Measurements from ENCODE around the gene ILDR2.

GRCh38 chr1:166914111-166914510 lies 61.2 kb downstream of the ILDR2 start:
- no peak for TF ChIP-seq POLR2A (IDR thresholded peaks at IDR 0.05)
- TF ChIP-seq CTCF (IDR thresholded peaks at IDR 0.05) = no peak
- TF ChIP-seq POLR2AphosphoS5 (IDR thresholded peaks at IDR 0.05) = no peak

Data from transverse colon (tissue), 4 donors.